LoVo (cell line): ENCODE measurements around the gene PCBP1.
"Not testable (repeated sequence)": the region's sequence is repeated elsewhere in the genome, so short reads cannot be mapped to it uniquely, and the experiment has no call there.

ENCODE experiments used
- DNase-seq: peaks from one replicate; pipeline ENCODE4 v3.0.0-alpha.2; 2016; ENCODE audit warnings: low spot score

Gene PCBP1

GRCh38 chr2:70098032-70098431 lies 10.8 kb downstream of the PCBP1 start:
- no peak for DNase-seq

GRCh38 chr2:70099270-70099669 lies 12.0 kb downstream of the PCBP1 start:
- DNase-seq = no peak

GRCh38 chr2:70101174-70101573 lies 13.9 kb downstream of the PCBP1 start:
- no peak for DNase-seq

- not testable (repeated sequence) for DNase-seq
Observed at GRCh38 chr2:70101686-70102085, 14.4 kb downstream of the PCBP1 start.

GRCh38 chr2:70102323-70102905 lies 15.1 kb downstream of the PCBP1 start:
- DNase-seq = not testable (repeated sequence)

- DNase-seq = no peak
Observed at GRCh38 chr2:70103531-70104061, 16.3 kb downstream of the PCBP1 start.

- no peak for DNase-seq
Observed at GRCh38 chr2:70104231-70105111, 17.2 kb downstream of the PCBP1 start.

- not testable (repeated sequence) for DNase-seq
Observed at GRCh38 chr2:70106138-70106537, 18.9 kb downstream of the PCBP1 start.

- not testable (repeated sequence) for DNase-seq
Observed at GRCh38 chr2:70110397-70110796, 23.1 kb downstream of the PCBP1 start.

GRCh38 chr2:70111752-70112591 lies 24.7 kb downstream of the PCBP1 start:
- no peak for DNase-seq

GRCh38 chr2:70113359-70114070 lies 26.2 kb downstream of the PCBP1 start:
- no peak for DNase-seq

- DNase-seq = no peak
Observed at GRCh38 chr2:70115646-70116442, 28.6 kb downstream of the PCBP1 start.

- DNase-seq = no peak
Observed at GRCh38 chr2:70116936-70117552, 29.8 kb downstream of the PCBP1 start.

- DNase-seq = no peak
Observed at GRCh38 chr2:70118798-70119454, 31.6 kb downstream of the PCBP1 start.

GRCh38 chr2:70121627-70122372 lies 34.5 kb downstream of the PCBP1 start:
- DNase-seq = no peak

- DNase-seq = no peak
Observed at GRCh38 chr2:70122470-70122869, 35.2 kb downstream of the PCBP1 start.

- no peak for DNase-seq
Observed at GRCh38 chr2:70123051-70123828, 36.0 kb downstream of the PCBP1 start.

GRCh38 chr2:70123829-70124116 lies 36.5 kb downstream of the PCBP1 start:
- DNase-seq = no peak
